HEK293 (cell line): Measurements from ENCODE around the gene BBLN.

Source experiments
- CTCF ChIA-PET: fragments of 350-600 bp; formaldehyde crosslinking; extraction: SDS; loops from one replicate; lab custom pipeline; 2021; ENCODE audit warnings: antibody characterized with exemption; lab: Yijun Ruan, JAX
- POLR2A ChIA-PET: fragments of 300-600 bp; formaldehyde crosslinking; extraction: SDS; loops from one replicate; lab custom pipeline; 2020; ENCODE audit warnings: antibody characterized with exemption, inconsistent platforms; lab: Yijun Ruan, JAX
- H3K27ac ChIP-seq: fragments of 200-500 bp; sonication (Bioruptor generic); 2 replicates; pipeline ENCODE4 v1.5.1; 2014; ENCODE audit warnings: low read depth, low read length, control low read depth, inconsistent platforms; ENCODE audit errors: extremely low read depth
- H3K36me3 ChIP-seq, 2 experiments: fragments of 200-500 bp in 1 of 2; sonication (Bioruptor generic) in 1 of 2; 1 replicate in 1 of 2; 2 replicates in 1 of 2; pipeline ENCODE4 v1.5.1; 2014 to 2017; ENCODE audit warnings: inconsistent platforms in 2 of 2, low read length in 2 of 2; ENCODE audit not compliant: control insufficient read depth in 2 of 2, insufficient read depth in 1 of 2
- H3K4me1 ChIP-seq: fragments of 200-500 bp; sonication (Bioruptor generic); 2 replicates; pipeline ENCODE4 v1.5.1; 2014; ENCODE audit warnings: mild to moderate bottlenecking, low read length, inconsistent platforms; ENCODE audit not compliant: control insufficient read depth, insufficient read depth
- H3K4me3 ChIP-seq: 2 replicates; pipeline ENCODE4 v1.5.1; 2011; ENCODE audit warnings: low read depth, mild to moderate bottlenecking, control low read depth, low read length, moderate library complexity
- H3K9me3 ChIP-seq: fragments of 200-500 bp; sonication (Bioruptor generic); 2 replicates; pipeline ENCODE4 v1.5.1; 2014; ENCODE audit warnings: low read depth, low read length, inconsistent platforms; ENCODE audit not compliant: control insufficient read depth, insufficient read depth
- EGR2 ChIP-seq: fragments of 450-650 bp; formaldehyde crosslinking; IDR thresholded peaks from 2 replicates; pipeline ENCODE4 v1.5.1; 2016; ENCODE audit warnings: low read depth, missing biosample characterization, missing genetic modification characterization
- MZF1 ChIP-seq: fragments of 450-650 bp; formaldehyde crosslinking; IDR thresholded peaks from 2 replicates; pipeline ENCODE4 v1.5.1; 2017; ENCODE audit warnings: missing biosample characterization, missing genetic modification characterization, borderline replicate concordance
- PRDM4 ChIP-seq: fragments of 450-650 bp; formaldehyde crosslinking; IDR thresholded peaks from 2 replicates; pipeline ENCODE4 v1.5.1; 2017; ENCODE audit warnings: missing biosample characterization, missing genetic modification characterization
- SALL2 ChIP-seq: fragments of 450-650 bp; formaldehyde crosslinking; IDR thresholded peaks from 2 replicates; pipeline ENCODE4 v1.5.0; 2017; ENCODE audit warnings: missing biosample characterization, mild to moderate bottlenecking, missing genetic modification characterization, borderline replicate concordance
- WT1 ChIP-seq: fragments of 450-650 bp; formaldehyde crosslinking; IDR thresholded peaks from 2 replicates; pipeline ENCODE4 v1.5.1; 2016; ENCODE audit warnings: missing biosample characterization, missing genetic modification characterization
- ZFHX2 ChIP-seq: fragments of 450-650 bp; formaldehyde crosslinking; conservative IDR thresholded peaks from 2 replicates; pipeline ENCODE4 v1.5.1; 2016; ENCODE audit warnings: missing biosample characterization, missing genetic modification characterization
- ZIC2 ChIP-seq: fragments of 450-650 bp; formaldehyde crosslinking; IDR thresholded peaks from 2 replicates; pipeline ENCODE4 v1.5.1; 2016; ENCODE audit warnings: missing biosample characterization, missing genetic modification characterization
- ZNF132 ChIP-seq: fragments of 450-650 bp; formaldehyde crosslinking; IDR thresholded peaks from 2 replicates; pipeline ENCODE4 v1.5.1; 2017; ENCODE audit warnings: missing biosample characterization, missing genetic modification characterization, borderline replicate concordance
- ZNF175 ChIP-seq: fragments of 450-650 bp; formaldehyde crosslinking; IDR thresholded peaks from 2 replicates; pipeline ENCODE4 v1.5.1; 2016; ENCODE audit warnings: missing biosample characterization, missing genetic modification characterization
- ZNF211 ChIP-seq: fragments of 450-650 bp; formaldehyde crosslinking; IDR thresholded peaks from 2 replicates; pipeline ENCODE4 v1.5.1; 2016; ENCODE audit warnings: low read depth, missing biosample characterization, missing genetic modification characterization
- ZNF423 ChIP-seq: fragments of 450-650 bp; formaldehyde crosslinking; IDR thresholded peaks from 2 replicates; pipeline ENCODE4 v1.5.1; 2016; ENCODE audit warnings: missing biosample characterization, missing genetic modification characterization
- ZNF530 ChIP-seq: fragments of 450-650 bp; formaldehyde crosslinking; IDR thresholded peaks from 2 replicates; pipeline ENCODE4 v1.5.1; 2016; ENCODE audit warnings: low read depth, missing biosample characterization, missing genetic modification characterization
- ZNF561 ChIP-seq: fragments of 450-650 bp; IDR thresholded peaks from 2 replicates; pipeline ENCODE4 v1.5.1; 2018; ENCODE audit warnings: missing biosample characterization, missing genetic modification characterization, borderline replicate concordance
- ZNF596 ChIP-seq: fragments of 450-650 bp; IDR thresholded peaks from 2 replicates; pipeline ENCODE4 v1.5.0; 2018; ENCODE audit warnings: missing biosample characterization, mild to moderate bottlenecking, missing genetic modification characterization, moderate library complexity
- ZNF600 ChIP-seq: fragments of 450-650 bp; formaldehyde crosslinking; IDR thresholded peaks from 2 replicates; pipeline ENCODE4 v1.5.1; 2016; ENCODE audit warnings: missing biosample characterization, missing genetic modification characterization
- ZNF621 ChIP-seq: fragments of 450-650 bp; formaldehyde crosslinking; IDR thresholded peaks from 2 replicates; pipeline ENCODE4 v1.5.1; 2017; ENCODE audit warnings: missing biosample characterization, missing genetic modification characterization
- ZNF654 ChIP-seq: fragments of 450-650 bp; formaldehyde crosslinking; IDR thresholded peaks from 2 replicates; pipeline ENCODE4 v1.5.1; 2016; ENCODE audit warnings: low read depth, missing biosample characterization, missing genetic modification characterization
- ZNF830 ChIP-seq: fragments of 450-650 bp; IDR thresholded peaks from 2 replicates; pipeline ENCODE4 v1.5.0; 2018; ENCODE audit warnings: missing biosample characterization, missing genetic modification characterization, low read depth, mild to moderate bottlenecking, moderate library complexity
- ZSCAN23 ChIP-seq: fragments of 450-650 bp; formaldehyde crosslinking; IDR thresholded peaks from 2 replicates; pipeline ENCODE4 v1.5.1; 2016; ENCODE audit warnings: missing biosample characterization, missing genetic modification characterization
- TF ChIP-seq, protein P1 (sequence below): fragments of 450-650 bp; formaldehyde crosslinking; IDR thresholded peaks from 2 replicates; pipeline ENCODE4 v1.5.1; 2016; ENCODE audit warnings: missing biosample characterization, missing genetic modification characterization
- TF ChIP-seq, protein P2 (sequence below): fragments of 450-650 bp; formaldehyde crosslinking; IDR thresholded peaks from 2 replicates; pipeline ENCODE4 v1.5.1; 2016; ENCODE audit warnings: missing biosample characterization, missing genetic modification characterization
- TF ChIP-seq, protein P3 (sequence below): fragments of 450-650 bp; formaldehyde crosslinking; IDR thresholded peaks from 2 replicates; pipeline ENCODE4 v1.5.1; 2016; ENCODE audit warnings: missing biosample characterization, missing genetic modification characterization, borderline replicate concordance
- TF ChIP-seq, protein P4 (sequence below): fragments of 450-650 bp; formaldehyde crosslinking; IDR thresholded peaks from 2 replicates; pipeline ENCODE4 v1.5.1; 2016; ENCODE audit warnings: missing biosample characterization, missing genetic modification characterization, borderline replicate concordance

The BBLN gene

DNA sequence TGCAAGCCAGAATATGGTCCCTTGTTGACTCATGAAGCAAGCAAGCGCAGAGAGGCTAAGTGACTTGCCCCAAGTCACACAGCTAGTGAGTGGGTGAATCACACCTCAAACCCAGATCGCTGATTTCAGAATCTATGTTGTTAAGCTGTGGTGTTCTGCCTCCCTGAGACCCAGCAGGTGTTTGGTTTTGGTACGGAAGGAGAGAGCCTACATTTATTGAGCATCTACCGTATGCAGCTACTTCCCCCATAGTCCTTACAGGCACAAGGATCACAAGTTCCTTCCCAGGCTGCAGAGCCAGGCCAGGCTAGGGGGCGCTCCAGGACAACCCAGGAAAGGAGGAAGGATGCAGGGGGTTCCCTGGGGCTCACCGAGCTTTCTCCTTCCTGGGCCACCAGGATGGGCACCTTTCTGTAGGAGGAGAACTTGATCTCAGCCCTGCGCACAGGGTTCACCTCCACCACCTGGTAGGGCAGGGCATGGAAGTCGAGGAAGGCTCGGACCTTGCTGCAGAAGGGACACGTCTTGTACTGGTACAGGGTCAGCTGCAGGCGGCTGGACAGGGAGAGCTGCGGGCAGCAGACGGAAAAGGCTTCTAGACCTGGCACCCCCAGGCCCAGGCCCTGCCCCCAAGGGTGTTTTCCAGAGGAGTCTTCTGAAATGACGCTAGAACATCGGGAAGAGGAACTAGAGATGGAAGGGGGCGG is 35.0 kb upstream of the BBLN start (continued):
- TF ChIP-seq, protein P1, sequence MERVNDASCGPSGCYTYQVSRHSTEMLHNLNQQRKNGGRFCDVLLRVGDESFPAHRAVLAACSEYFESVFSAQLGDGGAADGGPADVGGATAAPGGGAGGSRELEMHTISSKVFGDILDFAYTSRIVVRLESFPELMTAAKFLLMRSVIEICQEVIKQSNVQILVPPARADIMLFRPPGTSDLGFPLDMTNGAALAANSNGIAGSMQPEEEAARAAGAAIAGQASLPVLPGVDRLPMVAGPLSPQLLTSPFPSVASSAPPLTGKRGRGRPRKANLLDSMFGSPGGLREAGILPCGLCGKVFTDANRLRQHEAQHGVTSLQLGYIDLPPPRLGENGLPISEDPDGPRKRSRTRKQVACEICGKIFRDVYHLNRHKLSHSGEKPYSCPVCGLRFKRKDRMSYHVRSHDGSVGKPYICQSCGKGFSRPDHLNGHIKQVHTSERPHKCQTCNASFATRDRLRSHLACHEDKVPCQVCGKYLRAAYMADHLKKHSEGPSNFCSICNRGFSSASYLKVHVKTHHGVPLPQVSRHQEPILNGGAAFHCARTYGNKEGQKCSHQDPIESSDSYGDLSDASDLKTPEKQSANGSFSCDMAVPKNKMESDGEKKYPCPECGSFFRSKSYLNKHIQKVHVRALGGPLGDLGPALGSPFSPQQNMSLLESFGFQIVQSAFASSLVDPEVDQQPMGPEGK (tag by site-specific recombination): 0 out of 2 replicates have a peak, but pooled peaks have one; percentile 26
- no peak for TF ChIP-seq ZNF654
- no peak for TF ChIP-seq ZNF830
- TF ChIP-seq ZNF561 (tag by site-specific recombination): peak; percentile 42; the same call in 1 of the 2 replicates
- no peak for TF ChIP-seq ZNF175 (tag by site-specific recombination)
- TF ChIP-seq ZNF600: 0 out of 2 replicates have a peak, but pooled peaks have one; percentile 28
- TF ChIP-seq ZNF596 (tag by site-specific recombination): no peak
- TF ChIP-seq ZNF132 (tag by site-specific recombination): no peak
- TF ChIP-seq, protein P2, sequence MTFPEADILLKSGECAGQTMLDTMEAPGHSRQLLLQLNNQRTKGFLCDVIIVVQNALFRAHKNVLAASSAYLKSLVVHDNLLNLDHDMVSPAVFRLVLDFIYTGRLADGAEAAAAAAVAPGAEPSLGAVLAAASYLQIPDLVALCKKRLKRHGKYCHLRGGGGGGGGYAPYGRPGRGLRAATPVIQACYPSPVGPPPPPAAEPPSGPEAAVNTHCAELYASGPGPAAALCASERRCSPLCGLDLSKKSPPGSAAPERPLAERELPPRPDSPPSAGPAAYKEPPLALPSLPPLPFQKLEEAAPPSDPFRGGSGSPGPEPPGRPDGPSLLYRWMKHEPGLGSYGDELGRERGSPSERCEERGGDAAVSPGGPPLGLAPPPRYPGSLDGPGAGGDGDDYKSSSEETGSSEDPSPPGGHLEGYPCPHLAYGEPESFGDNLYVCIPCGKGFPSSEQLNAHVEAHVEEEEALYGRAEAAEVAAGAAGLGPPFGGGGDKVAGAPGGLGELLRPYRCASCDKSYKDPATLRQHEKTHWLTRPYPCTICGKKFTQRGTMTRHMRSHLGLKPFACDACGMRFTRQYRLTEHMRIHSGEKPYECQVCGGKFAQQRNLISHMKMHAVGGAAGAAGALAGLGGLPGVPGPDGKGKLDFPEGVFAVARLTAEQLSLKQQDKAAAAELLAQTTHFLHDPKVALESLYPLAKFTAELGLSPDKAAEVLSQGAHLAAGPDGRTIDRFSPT (tag by site-specific recombination): 0 out of 2 replicates have a peak, but pooled peaks have one; percentile 29
- TF ChIP-seq EGR2 (tag by site-specific recombination): no peak

DNA sequence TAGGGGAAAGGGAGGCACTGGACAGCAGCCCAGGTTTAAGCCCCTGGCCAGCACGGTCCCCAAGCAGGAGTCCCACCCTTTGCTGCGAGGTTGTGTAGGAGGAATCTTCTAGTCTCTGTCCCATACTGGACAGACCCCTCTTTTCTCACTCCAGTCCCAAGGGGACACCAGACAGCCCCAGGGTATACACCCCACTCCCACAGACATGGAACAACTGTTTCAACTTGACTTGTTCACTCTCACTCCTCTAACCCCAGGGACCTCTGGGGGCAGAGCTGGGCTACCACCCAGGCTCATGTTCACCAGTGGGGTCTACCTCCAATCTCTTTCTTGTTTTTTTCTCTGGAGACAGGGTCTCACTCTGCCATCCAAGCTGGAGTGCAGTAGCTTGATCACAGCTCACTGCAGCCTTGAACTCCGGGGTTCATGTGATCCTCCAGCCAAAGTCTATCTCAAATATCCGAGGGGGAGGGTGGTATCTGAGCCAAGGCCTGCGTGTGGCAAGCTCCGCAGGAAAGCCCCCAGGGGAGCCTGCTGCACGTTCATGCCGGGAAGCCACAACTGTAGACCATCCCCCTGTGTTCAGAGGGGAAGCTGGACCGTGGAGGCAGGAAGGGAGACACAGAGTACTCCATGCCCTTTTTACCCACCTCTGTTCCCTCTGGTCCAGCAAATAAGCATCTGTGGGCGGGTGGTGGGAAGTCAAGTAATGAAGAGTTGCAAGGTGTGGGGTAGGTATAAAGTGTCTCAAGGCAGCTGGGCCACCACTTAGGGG is 34.3 kb upstream of the BBLN start:
- no peak overlapping the region for H3K27ac ChIP-seq
- no peak overlapping the region for H3K4me3 ChIP-seq
- POLR2A ChIA-PET: interaction anchor here (0.5 to 1.4 kb wide), 3 partner anchors 34 to 308 kb away, joined by 3 to 5 read pairs (median 4); partner anchors contain the start of genes BBLN and NAIF1
- no peaks in the 10 kb centered on the region for H3K9me3 ChIP-seq
- H3K4me1 ChIP-seq: no peaks in the 10 kb centered on the region
- H3K36me3 ChIP-seq: peaks cover 0 to 48% of the 10 kb centered on the region in 2 experiments; a peak in 2 of 3 replicates
- CTCF ChIA-PET: interaction anchor here (0.5 to 2.7 kb wide), 17 partner anchors 8 to 216 kb away, joined by 3 to 29 read pairs (median 5); partner anchors contain the start of gene CIZ1
- TF ChIP-seq WT1 (tag by site-specific recombination): no peak
- TF ChIP-seq, protein P3, sequence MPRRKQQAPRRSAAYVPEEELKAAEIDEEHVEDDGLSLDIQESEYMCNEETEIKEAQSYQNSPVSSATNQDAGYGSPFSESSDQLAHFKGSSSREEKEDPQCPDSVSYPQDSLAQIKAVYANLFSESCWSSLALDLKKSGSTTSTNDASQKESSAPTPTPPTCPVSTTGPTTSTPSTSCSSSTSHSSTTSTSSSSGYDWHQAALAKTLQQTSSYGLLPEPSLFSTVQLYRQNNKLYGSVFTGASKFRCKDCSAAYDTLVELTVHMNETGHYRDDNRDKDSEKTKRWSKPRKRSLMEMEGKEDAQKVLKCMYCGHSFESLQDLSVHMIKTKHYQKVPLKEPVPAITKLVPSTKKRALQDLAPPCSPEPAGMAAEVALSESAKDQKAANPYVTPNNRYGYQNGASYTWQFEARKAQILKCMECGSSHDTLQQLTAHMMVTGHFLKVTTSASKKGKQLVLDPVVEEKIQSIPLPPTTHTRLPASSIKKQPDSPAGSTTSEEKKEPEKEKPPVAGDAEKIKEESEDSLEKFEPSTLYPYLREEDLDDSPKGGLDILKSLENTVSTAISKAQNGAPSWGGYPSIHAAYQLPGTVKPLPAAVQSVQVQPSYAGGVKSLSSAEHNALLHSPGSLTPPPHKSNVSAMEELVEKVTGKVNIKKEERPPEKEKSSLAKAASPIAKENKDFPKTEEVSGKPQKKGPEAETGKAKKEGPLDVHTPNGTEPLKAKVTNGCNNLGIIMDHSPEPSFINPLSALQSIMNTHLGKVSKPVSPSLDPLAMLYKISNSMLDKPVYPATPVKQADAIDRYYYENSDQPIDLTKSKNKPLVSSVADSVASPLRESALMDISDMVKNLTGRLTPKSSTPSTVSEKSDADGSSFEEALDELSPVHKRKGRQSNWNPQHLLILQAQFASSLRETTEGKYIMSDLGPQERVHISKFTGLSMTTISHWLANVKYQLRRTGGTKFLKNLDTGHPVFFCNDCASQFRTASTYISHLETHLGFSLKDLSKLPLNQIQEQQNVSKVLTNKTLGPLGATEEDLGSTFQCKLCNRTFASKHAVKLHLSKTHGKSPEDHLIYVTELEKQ: no peak
- no peak for TF ChIP-seq PRDM4 (tag by site-specific recombination)
- no peak for TF ChIP-seq ZSCAN23 (tag by site-specific recombination)
- TF ChIP-seq SALL2: no peak
- no peak for TF ChIP-seq MZF1 (tag by site-specific recombination)
- no peak for TF ChIP-seq ZNF423 (tag by site-specific recombination)
- no peak for TF ChIP-seq ZNF621 (tag by site-specific recombination)
- peak; percentile 68 for TF ChIP-seq ZIC2 (tag by site-specific recombination)
- TF ChIP-seq, protein P4, sequence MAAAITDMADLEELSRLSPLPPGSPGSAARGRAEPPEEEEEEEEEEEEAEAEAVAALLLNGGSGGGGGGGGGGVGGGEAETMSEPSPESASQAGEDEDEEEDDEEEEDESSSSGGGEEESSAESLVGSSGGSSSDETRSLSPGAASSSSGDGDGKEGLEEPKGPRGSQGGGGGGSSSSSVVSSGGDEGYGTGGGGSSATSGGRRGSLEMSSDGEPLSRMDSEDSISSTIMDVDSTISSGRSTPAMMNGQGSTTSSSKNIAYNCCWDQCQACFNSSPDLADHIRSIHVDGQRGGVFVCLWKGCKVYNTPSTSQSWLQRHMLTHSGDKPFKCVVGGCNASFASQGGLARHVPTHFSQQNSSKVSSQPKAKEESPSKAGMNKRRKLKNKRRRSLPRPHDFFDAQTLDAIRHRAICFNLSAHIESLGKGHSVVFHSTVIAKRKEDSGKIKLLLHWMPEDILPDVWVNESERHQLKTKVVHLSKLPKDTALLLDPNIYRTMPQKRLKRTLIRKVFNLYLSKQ (tag by site-specific recombination): no peak
- TF ChIP-seq ZNF211 (tag by site-specific recombination): no peak
- no peak for TF ChIP-seq ZNF530 (tag by site-specific recombination)
- TF ChIP-seq ZFHX2: peak; percentile 49
